Smooth muscle cell of the brain vasculature (primary cell): ENCODE results near the gene HLA-DQB2.
"Not testable (repeated sequence)": the region's sequence is repeated elsewhere in the genome, so short reads cannot be mapped to it uniquely, and the experiment has no call there.

Source experiments
- DNase-seq: peaks from one replicate; pipeline ENCODE4 v3.0.0-alpha.2; 2012; ENCODE audit warnings: low read depth, low spot score

Gene HLA-DQB2

GRCh38 chr6:32745649-32746048 lies 17.7 kb downstream of the HLA-DQB2 start:
- DNase-seq = not testable (repeated sequence)

DNA sequence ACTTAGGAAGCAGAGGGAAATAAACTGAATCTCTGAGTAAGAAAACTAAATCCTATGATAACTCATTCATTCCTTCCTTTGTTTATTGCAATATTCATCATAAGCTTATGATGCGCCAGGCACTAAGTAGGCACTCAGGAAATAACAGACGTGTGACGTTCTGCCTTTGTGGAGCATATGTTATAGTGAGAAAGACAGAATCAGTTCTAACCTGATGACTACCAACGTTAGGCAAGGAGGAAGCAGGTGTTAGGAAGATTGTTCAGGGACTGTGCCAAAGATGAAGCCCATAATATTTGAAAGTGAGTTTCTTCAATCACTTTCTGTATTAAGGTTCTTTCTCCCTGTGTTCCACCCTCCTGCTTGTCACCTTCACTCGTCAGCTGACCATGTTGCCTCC lies 18.6 kb downstream of the HLA-DQB2 start:
- DNase-seq = no peak

- no peak for DNase-seq
Measured at GRCh38 chr6:32742374-32742773, 21.0 kb downstream of the HLA-DQB2 start.

DNA sequence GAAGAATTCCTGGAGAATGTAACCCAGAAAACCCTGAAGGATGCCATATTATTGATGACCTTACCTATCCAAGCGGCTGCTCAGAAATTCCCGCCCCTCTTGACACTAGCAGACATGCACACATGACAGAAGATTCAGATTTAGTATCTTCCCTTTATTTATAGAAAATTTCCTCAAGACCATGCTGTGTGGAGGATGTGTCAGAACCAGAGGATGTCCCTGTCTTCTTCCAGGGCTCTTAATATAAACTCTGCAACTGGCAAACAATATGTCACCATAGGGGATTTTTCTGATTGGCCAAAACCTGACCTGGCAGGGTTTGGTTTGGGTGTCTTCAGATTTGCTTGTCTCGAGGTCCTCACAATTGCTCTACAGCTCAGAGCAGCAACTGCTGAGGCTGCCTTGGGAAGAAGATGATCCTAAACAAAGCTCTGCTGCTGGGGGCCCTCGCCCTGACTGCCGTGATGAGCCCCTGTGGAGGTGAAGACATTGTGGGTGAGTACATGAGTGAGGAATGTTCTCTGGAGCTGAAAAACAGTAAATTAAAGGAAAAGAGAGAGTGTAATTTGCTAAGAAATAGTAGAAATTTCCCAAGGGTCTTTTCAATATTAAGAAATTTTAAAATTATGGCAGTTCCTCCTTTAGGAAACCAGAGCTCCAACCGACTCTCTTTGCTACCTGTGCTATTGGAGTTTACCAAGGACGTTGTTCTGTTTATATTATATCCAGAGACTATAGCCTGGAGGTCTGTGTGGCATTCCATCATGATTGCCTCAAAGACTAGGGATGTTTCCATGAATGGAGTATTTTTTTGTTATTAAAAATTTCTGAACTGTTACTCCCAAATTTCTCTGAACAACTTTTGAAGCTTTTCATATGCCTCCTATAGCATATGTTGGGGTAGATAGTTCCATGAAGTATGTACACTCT lies 22.0 kb downstream of the HLA-DQB2 start, which contains the start of gene HLA-DQA2:
HLA-DQA2 (plus strand) TSS at position 361 of the 930 bp plus-strand sequence; CDS start at position 414, 53 bp downstream.
- DNase-seq = no peak

GRCh38 chr6:32738126-32738525 lies 25.2 kb downstream of the HLA-DQB2 start:
- DNase-seq = no peak

GRCh38 chr6:32718879-32719278 lies 44.5 kb downstream of the HLA-DQB2 start:
- DNase-seq = no peak

DNA sequence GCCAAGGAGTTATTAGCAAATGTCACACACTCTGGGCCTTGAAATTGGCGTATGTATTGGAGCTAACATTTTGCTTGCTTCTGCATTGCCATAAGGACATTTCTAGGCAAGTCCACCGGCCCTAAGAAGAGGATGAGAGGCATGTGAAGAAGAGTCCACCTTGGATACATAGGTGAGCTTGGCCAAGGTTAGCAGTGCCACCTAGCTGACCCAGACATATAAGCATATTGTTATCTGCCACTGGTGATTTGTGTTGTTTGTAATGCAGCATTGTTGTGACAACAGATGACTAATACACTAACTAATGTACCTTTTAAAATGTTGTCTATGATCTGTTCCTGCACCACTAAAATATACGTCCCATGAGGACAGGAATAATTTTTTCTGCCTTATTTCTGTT lies 46.9 kb downstream of the HLA-DQB2 start:
- DNase-seq = no peak

- no peak for DNase-seq
Measured at GRCh38 chr6:32713241-32713640, 50.1 kb downstream of the HLA-DQB2 start.

DNA sequence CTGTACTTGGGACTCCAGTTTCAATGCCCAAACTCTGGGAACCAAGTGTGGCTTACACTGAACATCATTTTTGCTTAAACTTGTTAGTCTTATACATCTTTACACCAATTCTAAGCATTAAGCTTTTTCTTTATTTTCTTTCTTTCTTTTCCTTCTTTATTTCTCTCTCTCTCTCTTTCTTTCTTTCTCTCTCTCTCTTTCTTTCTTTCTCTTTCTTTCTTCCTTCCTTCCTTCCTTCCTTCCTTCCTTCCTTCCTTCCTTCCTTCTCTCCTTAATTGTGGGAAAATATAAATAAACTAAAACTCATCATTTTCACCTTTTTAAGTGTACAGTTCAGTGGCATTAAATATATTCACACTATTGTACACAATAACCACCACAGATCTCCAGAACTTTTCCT lies 53.7 kb downstream of the HLA-DQB2 start:
- no peak for DNase-seq
